Measurements from ENCODE around the gene MAP7.

DNA sequence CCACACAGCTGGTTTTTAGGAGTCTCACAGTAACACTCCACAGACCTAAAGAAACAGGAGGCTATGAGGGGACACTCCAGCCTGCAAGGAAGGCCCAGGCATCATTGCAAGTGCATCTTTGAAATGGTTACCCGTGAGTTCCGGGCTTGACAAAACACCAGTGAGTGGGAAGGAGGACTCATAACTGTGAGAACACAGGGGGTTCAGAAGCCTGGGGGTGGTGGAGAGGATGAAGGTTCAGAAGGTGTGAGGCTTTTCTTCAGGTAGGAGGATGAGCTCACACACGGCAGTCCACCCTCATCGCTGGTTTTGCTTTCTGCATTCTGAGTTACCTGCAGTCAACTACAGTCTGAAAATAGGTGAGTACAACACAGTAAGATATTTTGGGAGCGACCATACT is 39.9 kb downstream of the MAP7 start:
- TF ChIP-seq, protein P1, sequence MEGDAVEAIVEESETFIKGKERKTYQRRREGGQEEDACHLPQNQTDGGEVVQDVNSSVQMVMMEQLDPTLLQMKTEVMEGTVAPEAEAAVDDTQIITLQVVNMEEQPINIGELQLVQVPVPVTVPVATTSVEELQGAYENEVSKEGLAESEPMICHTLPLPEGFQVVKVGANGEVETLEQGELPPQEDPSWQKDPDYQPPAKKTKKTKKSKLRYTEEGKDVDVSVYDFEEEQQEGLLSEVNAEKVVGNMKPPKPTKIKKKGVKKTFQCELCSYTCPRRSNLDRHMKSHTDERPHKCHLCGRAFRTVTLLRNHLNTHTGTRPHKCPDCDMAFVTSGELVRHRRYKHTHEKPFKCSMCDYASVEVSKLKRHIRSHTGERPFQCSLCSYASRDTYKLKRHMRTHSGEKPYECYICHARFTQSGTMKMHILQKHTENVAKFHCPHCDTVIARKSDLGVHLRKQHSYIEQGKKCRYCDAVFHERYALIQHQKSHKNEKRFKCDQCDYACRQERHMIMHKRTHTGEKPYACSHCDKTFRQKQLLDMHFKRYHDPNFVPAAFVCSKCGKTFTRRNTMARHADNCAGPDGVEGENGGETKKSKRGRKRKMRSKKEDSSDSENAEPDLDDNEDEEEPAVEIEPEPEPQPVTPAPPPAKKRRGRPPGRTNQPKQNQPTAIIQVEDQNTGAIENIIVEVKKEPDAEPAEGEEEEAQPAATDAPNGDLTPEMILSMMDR (IDR thresholded peaks at IDR 0.05; ENCODE audit: poor library complexity, severe bottlenecking) = no peak
- TF ChIP-seq POLR2AphosphoS5 (IDR thresholded peaks at IDR 0.05) (no peak), SMC3 (conservative IDR thresholded peaks at IDR 0.05; ENCODE audit: poor library complexity) (no peak), TAF1 (IDR thresholded peaks at IDR 0.05; ENCODE audit: low read depth) (no peak), EP300 (conservative IDR thresholded peaks at IDR 0.05; ENCODE audit: poor library complexity, severe bottlenecking) (no peak), EZH2 (IDR thresholded peaks at IDR 0.05; ENCODE audit: borderline replicate concordance, insufficient read depth, low read length, poor library complexity, severe bottlenecking) (no peak), RAD21 (conservative IDR thresholded peaks at IDR 0.05) (no peak), MXI1 (conservative IDR thresholded peaks at IDR 0.05; ENCODE audit: poor library complexity, severe bottlenecking) (no peak)
- TF ChIP-seq, protein P2, sequence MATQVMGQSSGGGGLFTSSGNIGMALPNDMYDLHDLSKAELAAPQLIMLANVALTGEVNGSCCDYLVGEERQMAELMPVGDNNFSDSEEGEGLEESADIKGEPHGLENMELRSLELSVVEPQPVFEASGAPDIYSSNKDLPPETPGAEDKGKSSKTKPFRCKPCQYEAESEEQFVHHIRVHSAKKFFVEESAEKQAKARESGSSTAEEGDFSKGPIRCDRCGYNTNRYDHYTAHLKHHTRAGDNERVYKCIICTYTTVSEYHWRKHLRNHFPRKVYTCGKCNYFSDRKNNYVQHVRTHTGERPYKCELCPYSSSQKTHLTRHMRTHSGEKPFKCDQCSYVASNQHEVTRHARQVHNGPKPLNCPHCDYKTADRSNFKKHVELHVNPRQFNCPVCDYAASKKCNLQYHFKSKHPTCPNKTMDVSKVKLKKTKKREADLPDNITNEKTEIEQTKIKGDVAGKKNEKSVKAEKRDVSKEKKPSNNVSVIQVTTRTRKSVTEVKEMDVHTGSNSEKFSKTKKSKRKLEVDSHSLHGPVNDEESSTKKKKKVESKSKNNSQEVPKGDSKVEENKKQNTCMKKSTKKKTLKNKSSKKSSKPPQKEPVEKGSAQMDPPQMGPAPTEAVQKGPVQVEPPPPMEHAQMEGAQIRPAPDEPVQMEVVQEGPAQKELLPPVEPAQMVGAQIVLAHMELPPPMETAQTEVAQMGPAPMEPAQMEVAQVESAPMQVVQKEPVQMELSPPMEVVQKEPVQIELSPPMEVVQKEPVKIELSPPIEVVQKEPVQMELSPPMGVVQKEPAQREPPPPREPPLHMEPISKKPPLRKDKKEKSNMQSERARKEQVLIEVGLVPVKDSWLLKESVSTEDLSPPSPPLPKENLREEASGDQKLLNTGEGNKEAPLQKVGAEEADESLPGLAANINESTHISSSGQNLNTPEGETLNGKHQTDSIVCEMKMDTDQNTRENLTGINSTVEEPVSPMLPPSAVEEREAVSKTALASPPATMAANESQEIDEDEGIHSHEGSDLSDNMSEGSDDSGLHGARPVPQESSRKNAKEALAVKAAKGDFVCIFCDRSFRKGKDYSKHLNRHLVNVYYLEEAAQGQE (IDR thresholded peaks at IDR 0.05; ENCODE audit: borderline replicate concordance) = no peak

All from neural cell (in vitro differentiated cells).